Right atrium auricular region (tissue), 2 donors: ENCODE measurements around the gene RHO. TPM values are rescaled to one million over a fixed set of nuclear protein-coding genes. Genes with fewer than 3 reads are reported as not detected.
A peak's percentile ranks its signal among the peaks of the same experiment; 100 is the strongest.
"Not testable (repeated sequence)": the region's sequence is repeated elsewhere in the genome, so short reads cannot be mapped to it uniquely, and the experiment has no call there.

Experiments used
- DNase-seq: peaks from one replicate; pipeline ENCODE4 v3.0.0-alpha.2; 2019; ENCODE audit warnings: low spot score
- H3K27ac ChIP-seq, 2 donors: fragments of 200-600 bp; sonication (generic); 1 replicate in 1 of 2; 2 replicates in 1 of 2; pipeline ENCODE4 v1.5.1; 2016 to 2019
- H3K27me3 ChIP-seq, 2 donors: fragments of 200-600 bp; sonication (generic); one replicate each; pipeline versions ENCODE4 v1.5.1 to v1.6.0; 2017 to 2019
- H3K36me3 ChIP-seq: fragments of 200-600 bp; sonication (generic); one replicate; pipeline ENCODE4 v1.5.1; 2016
- H3K4me1 ChIP-seq, 2 donors: fragments of 200-600 bp; sonication (generic); one replicate each; pipeline versions ENCODE4 v1.5.1 to v1.6.0; 2017 to 2019
- H3K4me3 ChIP-seq, 2 donors: fragments of 200-600 bp; sonication (generic); 1 replicate in 1 of 2; 2 replicates in 1 of 2; pipeline ENCODE4 v1.5.1; 2017 to 2019; ENCODE audit warnings: mild to moderate bottlenecking in 1 of 2, moderate library complexity in 1 of 2
- H3K9me3 ChIP-seq, 2 donors: fragments of 200-600 bp; sonication (generic); one replicate each; pipeline ENCODE4 v1.5.1; 2019
- CTCF ChIP-seq, 2 donors: fragments of 200-600 bp; sonication (generic); IDR thresholded peaks; one replicate each; pipeline ENCODE4 v1.5.1; 2019; ENCODE audit warnings: antibody characterized with exemption in 2 of 2
- total RNA-seq, 2 donors: library from RNA; depleted of rRNA; stranded (reverse); fragments of >200 nt; gene quantifications; one replicate each; pipeline ENCODE4 v1.1.0, GENCODE V29; 2016

The RHO gene
- total RNA-seq, 2 donors from 2014 or later: not detected

GRCh38 chr3:129485721-129486663, 42.4 kb upstream of the RHO start:
- no peaks in the 10 kb centered on the region for H3K9me3 ChIP-seq
- H3K4me1 ChIP-seq: peaks cover 0 to 48% of the 10 kb centered on the region in 2 donors
- DNase-seq: peak; percentile 97
- no peak overlapping the region for H3K4me3 ChIP-seq
- H3K27me3 ChIP-seq: no peaks in the 10 kb centered on the region
- H3K27ac ChIP-seq: peak overlapping the region; percentile 78 to 85
- peaks cover 19% of the 10 kb centered on the region for H3K36me3 ChIP-seq
- TF ChIP-seq CTCF (IDR thresholded peaks at IDR 0.05): no peak

GRCh38 chr3:129486664-129487035, 41.8 kb upstream of the RHO start:
- no peak overlapping the region for H3K4me3 ChIP-seq
- DNase-seq: no peak
- peak overlapping the region; percentile 78 to 85 for H3K27ac ChIP-seq
- no peaks in the 10 kb centered on the region for H3K9me3 ChIP-seq
- peaks cover 21% of the 10 kb centered on the region for H3K36me3 ChIP-seq
- TF ChIP-seq CTCF (IDR thresholded peaks at IDR 0.05): no peak
- H3K27me3 ChIP-seq: no peaks in the 10 kb centered on the region
- peaks cover 0 to 44% of the 10 kb centered on the region in 2 donors for H3K4me1 ChIP-seq

- Histone ChIP-seq H3K9me3 (no peaks in the 10 kb centered on the region), H3K27me3 (no peaks in the 10 kb centered on the region), H3K4me1 (peaks cover 0 to 37% of the 10 kb centered on the region in 2 donors), H3K4me3 (no peak overlapping the region), H3K36me3 (peaks cover 27% of the 10 kb centered on the region), H3K27ac (peak overlapping the region; percentile 78 to 85)
- TF ChIP-seq CTCF (IDR thresholded peaks at IDR 0.05): no peak
- no peak for DNase-seq
Measured at GRCh38 chr3:129487183-129487867, 41.1 kb upstream of the RHO start.

- H3K27me3 ChIP-seq, DNase-seq, H3K27ac ChIP-seq, H3K4me3 ChIP-seq, H3K9me3 ChIP-seq: not testable (repeated sequence)
- peaks cover 0 to 35% of the 10 kb centered on the region in 2 donors for H3K4me1 ChIP-seq
- peaks cover 33% of the 10 kb centered on the region for H3K36me3 ChIP-seq
Measured at GRCh38 chr3:129487868-129488335, 40.5 kb upstream of the RHO start.

GRCh38 chr3:129489258-129489657, 39.2 kb upstream of the RHO start:
- not testable (repeated sequence) for H3K27me3 ChIP-seq, H3K27ac ChIP-seq, H3K9me3 ChIP-seq, DNase-seq, H3K4me3 ChIP-seq
- Histone ChIP-seq H3K4me1 (peaks cover 0 to 36% of the 10 kb centered on the region in 2 donors), H3K36me3 (peaks cover 30% of the 10 kb centered on the region)

- TF ChIP-seq CTCF (IDR thresholded peaks at IDR 0.05): peak; percentile 86 to 91
- Histone ChIP-seq H3K4me1 (peaks cover 0 to 39% of the 10 kb centered on the region in 2 donors), H3K36me3 (peaks cover 26% of the 10 kb centered on the region), H3K27ac (peak overlapping the region; percentile 80 to 85), H3K9me3 (no peaks in the 10 kb centered on the region), H3K4me3 (no peak overlapping the region), H3K27me3 (no peaks in the 10 kb centered on the region)
- DNase-seq: peak; percentile 94
Measured at GRCh38 chr3:129490273-129490675, 38.2 kb upstream of the RHO start.

- not testable (repeated sequence) for H3K27me3 ChIP-seq, DNase-seq, H3K9me3 ChIP-seq, H3K4me3 ChIP-seq
- H3K27ac ChIP-seq: peak overlapping the region; percentile 80 to 85
- H3K4me1 ChIP-seq: peaks cover 0 to 36% of the 10 kb centered on the region in 2 donors
- peaks cover 30% of the 10 kb centered on the region for H3K36me3 ChIP-seq
Measured at GRCh38 chr3:129491077-129491476, 37.4 kb upstream of the RHO start.
